HL-60/S4 treated with phorbol 12-myristate 13-acetate at 8.2 ng/mL for 4 days and 3 days (cell line): ENCODE data around the gene LYST.
"Not testable (repeated sequence)": the region's sequence is repeated elsewhere in the genome, so short reads cannot be mapped to it uniquely, and the experiment has no call there.

Source experiments
- in situ Hi-C: fragments of 300-500 bp; cut with MboI; formaldehyde crosslinking; loops from 2 replicates; pipeline ENCODE4 v1.15.0; 2022; ENCODE audit warnings: low sequenced_read_pairs

LYST gene

DNA sequence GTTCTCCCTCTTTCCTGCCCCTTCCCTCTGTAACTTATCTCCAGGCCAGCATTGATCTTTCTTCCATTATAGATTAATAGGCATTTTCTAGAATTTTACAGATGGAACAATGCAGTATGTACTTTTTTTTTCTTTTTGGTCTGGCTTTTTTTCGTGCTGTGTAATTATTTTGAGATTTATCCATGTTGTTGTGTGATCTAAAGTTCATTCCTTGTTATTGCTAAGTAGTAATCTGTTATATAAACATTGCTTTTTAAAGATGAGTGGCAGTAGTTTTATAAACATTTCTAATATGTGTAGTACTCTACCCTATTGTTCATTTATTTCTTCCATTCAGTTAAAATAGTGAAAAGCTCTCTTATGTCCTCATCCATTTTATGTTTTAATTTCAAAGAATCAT is 5.9 kb downstream of the LYST start:
- in situ Hi-C loops, result no loop called here

DNA sequence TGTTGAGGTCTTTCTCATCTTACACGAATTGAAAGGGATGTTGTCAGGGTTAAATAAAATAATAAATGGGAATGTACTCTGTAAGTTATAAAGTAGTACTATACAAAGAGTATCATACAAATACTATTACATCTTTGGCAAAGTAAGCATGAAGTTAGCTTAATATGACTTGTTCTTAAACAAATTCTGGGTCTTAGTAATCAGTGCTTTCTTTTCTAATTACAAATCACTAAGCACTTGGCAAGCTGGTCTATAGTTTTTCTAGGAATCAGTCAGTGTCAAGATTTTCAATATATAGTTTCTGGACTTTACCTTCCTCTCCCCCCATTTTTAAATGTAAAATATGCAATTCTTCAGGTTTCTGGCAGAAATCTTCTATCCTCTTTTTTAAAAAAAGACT is 6.9 kb downstream of the LYST start:
- in situ Hi-C loops, result no loop called here

DNA sequence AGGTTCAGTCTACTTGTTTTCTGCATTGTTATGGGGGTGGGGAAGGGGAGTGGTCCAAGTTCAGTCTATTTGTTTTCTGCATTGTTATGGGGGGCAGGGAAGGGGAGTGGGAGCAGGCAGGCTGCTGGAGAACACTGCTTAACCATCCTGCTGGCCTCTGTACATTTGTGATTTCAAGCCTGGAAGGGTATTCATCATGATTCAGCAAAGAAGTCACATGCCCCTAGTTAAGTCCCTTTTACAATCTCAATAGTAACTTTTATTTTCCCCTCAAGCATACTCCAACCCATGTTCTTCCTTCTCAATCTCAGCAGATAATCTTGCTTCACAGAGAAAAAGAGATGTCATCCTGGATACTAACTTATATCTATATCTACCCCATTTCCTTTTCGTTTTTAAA is 7.9 kb downstream of the LYST start:
- in situ Hi-C loops, result no loop called here

DNA sequence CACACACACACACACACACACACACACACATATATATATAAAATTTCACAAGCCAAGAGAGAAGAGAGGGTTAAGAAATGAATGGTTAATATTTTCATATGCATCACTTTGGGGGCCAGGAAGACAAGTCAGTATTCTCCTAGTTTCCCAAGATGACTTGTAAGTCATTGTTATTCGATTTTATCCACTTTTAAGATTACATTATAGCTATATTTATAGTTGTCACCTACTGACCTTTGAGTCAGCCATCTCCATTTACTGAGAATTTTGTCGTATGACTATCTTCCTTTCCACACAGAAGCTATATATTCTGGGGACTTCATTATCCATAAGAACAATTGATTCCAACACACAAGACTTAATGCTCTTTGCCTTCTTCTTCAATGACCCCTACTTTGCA is 8.9 kb downstream of the LYST start:
- in situ Hi-C loops, result no loop called here

DNA sequence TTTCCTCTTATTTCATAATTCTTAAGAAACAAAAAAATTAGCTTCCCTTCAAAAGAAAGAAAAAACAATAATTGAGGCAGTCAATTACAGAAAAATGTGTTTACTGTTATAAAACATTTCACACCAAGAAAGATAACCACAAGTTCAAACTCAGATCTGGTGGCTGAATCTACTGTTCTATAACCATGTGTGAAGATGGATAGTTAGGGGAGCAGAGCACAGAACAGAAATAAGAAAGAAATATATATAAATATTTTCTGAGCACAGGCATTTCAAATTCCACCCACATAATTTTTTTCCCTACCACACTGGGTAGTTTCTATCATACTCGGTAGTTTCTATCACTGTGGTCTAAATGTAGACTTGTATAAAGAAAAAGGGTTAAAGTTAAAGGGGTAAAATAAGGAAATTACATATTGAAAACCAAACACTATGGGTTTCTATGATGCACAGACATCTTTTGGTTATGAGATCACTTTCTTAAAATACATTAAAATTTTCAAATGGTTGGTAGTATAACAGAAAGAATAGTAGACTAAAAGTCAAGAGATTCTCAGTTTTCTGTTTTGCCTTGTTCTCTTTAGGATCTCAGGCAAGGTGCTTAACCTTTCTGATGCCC is 10.8 kb downstream of the LYST start:
- in situ Hi-C loops, result no loop called here

DNA sequence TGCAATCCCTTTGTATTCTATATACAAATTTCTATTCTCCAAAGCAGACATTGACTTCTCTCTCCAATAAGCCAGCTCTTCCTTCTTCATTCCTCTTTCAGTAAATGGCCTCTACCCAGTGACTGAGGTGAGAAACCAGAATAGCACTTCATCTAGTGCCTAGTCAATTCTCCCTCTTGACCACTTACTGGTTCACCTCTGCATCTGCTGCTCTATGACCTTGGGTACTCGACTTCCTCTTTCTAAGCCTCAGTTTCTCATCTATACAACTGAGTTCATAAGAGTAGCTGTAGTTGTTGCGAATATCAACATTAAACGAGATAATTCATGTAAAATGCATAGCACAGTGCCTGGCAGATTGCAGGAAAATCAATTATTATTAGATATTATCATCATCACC is 12.4 kb downstream of the LYST start:
- in situ Hi-C loops, result no loop called here

DNA sequence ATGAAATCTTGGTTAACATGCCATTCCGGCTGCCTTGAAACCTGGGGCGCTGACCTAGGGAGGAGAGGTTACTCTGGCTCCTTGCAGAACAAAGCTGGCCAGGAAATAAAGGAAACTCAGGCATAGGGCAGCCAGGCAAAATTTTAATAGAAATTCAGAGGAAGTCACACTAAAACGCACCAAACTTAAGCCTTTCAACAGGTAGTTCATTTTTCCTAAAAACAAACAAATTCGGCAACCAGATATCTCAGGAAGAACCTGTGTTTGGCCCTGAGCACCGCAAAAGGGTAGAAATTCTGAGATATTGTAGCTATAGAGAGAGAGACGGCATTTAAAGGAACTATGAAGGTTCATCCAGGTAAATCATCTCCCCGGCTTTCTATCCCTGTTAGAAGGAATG is 13.1 kb downstream of the LYST start:
- in situ Hi-C loops, result no loop called here

DNA sequence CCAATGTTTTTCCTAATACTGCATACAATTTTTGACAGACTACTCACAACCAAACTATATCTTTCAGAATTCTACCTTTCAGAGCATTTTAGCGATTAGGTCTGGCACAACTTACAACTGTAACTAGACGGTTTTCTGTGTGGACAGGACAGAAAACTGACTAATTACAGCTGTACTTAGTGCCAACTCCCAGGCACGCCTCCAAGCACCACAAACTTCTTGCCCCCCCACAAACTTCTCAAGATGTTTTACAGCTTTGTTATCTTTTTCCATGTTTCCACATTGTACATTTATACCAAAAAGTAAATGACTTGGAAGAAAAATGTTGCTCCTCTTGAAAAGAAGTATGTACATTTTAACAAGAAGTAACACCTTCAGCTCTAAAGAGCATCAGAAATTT is 13.8 kb downstream of the LYST start:
- in situ Hi-C loops, result no loop called here

DNA sequence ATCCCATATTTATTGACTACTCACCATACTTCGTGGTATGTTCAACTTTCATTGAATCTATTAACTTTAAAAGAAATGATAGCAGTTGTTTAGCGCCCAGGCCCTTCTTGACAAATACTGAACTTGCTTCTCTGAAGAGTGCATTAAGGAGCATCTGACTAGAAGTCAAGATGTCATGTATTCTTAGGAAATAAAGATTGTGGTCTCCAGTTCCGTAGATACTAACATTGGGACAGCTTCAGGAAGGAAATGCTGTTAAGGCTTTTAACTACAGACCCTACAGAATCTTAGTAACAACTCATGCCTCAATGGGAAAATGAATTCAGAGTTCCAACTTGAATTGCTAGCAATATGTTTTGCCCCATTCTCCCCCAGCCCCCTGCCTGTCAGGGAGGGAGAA is 14.8 kb downstream of the LYST start:
- in situ Hi-C loops, result no loop called here

DNA sequence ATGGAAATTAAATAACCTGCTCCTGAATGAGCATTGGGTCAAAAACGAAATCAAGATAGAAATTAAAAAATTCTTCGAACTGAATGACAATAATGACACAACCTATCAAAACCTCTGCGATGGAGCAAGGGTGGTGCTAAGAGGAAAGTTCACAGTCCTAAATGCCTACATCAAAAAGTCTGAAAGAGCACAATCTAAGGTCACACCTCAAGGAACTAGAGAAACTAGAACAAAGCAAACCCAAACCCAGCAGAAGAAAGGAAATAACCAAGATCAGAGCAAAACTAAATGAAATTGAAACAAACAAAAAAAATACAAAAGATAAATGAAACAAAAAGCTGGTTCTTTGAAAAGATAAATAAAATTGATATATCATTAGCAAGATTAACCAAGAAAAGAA is 18.5 kb downstream of the LYST start:
- in situ Hi-C loops, result not testable (repeated sequence)

DNA sequence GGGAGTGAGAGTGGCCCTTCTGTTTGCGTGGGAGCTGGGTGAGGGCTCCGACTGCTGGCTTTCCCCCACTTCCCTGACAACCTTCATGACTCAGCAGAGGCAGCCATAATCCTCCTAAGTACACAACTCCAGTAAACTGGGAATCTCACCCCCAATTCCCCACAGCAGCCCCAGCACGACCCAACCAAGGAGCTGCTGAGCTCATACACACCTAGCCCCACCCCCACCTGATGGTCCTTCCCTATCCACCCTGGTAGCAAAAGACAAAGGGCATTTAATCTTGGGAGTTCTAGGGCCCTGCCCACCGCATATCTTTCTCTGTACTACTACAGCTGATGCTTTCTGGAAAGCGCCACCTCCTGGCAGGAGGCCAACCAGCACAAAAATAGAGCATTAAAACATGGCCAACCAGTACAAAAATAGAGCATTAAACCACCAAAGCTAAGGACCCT is 21.0 kb downstream of the LYST start:
- in situ Hi-C loops, result not testable (repeated sequence)

DNA sequence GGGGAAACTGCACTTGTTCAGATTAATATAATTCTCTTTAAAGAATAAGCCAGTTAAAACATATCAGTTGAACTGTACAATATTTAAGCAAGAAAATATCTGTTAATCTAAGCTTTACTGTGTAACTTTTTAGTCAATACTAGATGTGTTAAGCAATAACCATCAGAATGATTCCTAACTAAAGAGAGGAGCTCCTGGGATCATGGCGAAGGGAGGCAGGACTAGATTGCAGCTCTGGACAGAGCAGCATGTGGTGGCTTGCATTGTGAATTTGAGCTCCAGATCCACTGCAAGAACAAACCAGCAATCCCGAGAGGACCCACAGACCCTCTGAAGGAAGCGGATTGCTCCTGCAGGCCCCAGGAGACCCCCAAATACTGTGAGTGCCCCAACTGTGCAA is 21.9 kb downstream of the LYST start:
- in situ Hi-C loops, result no loop called here

DNA sequence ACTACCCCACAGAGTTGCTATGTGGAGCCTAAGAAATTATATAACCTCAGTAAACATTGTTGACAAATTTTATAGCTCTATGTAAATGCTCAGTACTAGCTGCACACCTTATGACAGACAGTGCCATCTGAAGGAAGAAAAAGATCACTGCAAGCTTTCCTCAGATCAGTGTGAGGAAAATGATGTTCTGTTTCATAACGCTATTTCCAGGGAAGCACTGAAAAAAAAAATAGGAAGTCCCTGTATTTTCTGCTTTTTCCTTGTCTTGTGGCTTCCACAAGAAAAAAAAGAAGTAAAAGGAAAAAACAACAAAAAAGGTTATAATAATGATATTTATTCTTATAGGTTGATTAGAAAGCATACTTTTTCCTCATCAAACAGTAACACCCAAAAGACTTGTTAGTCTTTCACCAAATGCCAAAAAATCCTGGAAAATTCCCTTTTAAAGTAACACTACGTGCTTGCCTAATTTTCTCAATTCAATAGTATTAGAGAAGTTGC is 23.2 kb downstream of the LYST start:
- in situ Hi-C loops, result no loop called here

DNA sequence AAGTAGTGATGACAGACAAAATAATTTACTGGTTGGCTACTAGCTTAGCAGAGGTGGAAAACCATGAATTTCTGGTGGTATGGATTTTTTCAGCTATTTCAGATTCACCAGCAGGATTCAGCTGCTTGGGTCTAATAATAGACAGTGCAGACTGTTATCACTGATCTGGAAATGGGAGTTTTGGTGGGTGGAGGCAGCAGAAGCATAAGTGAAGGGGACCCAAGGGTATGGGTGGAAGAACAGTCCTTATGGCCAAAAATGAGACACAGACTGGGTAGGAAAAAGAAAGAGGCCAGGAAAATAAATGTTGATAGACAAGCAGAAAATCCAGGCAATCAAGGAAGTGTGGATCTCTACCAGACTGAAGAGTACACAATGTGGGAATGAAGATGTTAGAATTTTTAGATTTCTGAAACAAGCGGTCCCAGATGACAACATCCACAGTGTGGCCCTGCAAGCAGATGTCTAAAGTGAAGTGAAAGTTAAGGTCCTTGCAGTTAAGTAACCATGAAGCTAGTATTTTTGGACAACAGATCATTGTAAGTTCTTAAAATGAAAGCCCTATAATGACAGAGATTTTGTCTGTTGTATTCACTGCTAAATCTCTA is 24.7 kb downstream of the LYST start:
- in situ Hi-C loops, result no loop called here

DNA sequence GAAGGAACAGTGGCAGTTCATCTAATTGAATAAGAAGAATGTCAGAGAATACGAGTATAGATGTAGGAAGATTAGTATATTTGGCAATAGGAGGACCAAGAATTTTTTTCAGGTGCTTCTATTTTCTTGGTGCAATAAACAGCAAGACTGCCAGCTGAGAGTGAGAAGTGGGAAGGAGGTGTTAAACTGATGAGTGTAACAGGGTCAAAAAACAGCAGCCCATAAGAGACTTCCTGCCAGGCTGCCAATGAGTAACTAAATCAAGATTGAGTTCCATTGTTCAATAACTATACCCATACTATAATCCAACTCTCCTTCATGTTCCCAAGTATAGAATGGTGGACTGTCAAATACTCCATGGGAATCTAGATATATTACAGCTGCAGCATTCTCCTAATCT is 28.7 kb downstream of the LYST start:
- in situ Hi-C loops, result no loop called here

DNA sequence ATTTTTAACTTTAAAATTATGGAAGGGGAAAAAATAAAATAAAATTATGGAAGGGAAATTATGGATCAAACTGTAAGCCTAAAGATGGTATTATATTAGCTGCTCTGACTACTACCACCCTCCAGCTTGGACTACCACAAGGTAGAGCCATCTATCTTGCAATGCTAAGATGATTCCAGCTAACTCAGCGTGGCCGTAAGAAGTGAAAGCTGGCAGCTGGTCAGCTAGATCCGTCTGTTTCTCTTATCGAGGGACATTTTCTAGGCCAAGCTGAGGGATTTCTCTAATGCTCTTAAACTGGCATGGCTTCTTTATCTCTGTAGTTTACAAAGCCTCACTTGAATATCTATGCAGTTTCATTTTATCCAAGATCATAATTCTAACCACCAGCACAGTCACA is 31.5 kb downstream of the LYST start:
- in situ Hi-C loops, result no loop called here

DNA sequence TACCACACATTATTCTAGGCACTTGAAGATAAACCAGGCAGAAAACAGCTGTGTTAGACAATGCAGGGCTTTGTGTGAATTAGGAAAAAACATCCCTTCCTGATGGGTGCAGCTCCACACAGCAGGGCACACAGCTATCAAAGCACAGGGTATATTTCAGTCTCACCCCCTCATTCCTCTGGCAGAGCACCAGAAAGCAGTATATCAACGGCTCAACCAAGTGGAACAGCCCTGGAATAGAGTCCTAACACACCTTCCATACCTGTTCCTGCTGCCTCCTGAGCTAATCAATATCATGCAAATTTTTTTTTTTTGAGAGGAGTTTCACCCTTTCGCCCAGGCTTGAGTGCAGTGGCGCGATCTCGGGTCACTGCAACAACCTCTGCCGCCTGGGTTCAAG is 32.1 kb downstream of the LYST start:
- in situ Hi-C loops, result no loop called here

DNA sequence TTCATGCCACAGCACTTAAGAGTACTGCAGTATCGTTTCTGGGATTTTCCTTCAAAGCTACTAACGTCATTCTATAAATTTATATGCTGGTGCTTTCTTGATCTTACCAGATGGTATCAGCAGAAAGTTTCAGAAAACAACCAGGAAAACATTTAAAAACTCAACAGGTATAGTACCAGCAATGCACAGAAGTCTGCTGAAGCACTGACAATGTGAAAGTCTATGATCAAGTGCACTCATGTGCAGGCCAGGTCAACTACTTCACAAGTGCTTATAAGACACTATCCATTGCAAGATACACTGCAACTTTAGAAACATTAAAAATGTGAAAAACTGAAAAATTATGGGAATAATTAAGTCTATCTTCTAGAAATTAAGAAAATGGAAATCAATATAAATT is 34.7 kb downstream of the LYST start:
- in situ Hi-C loops, result no loop called here

DNA sequence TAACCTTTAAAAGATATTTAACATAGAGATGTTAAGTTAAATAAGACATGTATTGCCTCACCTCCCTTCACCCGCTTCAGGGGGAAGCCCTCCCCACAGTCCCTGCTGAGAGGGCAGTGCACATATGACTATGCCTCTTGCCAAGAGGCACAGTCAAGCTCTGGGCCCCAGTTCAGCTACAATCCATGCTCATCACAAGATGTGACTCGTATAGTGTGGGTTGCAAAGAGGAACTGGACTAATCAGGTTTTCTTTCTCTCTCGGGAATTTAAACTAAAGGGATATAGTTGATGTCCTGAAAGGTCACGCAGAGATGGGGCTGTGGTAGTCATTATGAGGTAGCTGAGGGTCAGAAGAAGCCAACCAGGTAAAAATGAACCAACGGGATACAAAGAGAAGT is 35.6 kb downstream of the LYST start:
- in situ Hi-C loops, result no loop called here

DNA sequence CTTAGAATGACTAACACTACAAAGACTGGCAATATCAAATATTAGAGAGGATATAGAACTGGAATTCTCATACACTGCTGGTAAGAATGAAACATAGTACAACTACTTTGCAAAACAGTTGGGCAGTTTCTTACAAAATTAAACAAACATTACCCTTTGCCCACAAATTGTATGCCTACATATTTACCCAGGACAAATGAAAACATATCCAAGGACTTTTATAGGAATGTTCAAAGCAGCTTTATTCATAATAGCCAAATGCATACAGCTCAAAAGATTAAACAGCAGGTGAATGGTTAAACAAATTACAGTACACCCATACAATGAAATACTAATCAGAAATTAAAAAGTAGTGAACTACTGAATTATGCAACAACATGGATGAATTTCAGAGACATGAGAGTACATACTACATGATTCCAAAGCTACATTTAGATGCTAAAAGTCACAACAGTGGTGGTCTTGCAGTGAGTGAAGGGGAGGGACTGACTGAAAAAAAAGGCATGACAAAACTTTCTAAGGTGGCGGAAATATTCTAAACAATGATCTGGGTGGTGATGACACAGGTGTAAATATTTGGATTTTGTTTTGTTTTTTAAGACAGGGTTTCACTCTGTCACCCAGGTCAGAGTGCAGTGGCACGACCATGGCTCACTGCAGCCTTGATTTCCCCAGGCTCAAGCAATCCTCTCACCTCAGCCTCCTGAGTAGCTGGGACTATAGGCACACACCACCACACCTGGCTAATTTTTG is 40.4 kb downstream of the LYST start:
- in situ Hi-C loops, result no loop called here

DNA sequence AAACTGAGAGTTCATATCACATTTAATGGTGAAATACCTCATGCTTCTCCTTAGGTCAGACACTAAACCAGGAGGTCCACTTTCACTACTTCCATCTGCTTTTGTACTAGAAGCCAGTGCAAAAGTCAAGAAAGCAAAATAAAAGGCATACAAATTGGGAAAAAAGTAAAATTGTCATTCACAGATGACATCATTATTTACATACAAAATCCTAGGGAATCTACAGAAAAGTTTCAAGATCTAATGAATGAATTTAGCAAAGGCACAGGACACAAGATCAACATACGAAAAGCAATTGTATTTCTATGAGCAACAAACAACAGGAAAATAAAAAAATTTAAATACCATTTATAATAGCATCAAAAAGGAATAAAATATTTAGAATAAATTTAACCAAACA is 41.5 kb downstream of the LYST start:
- in situ Hi-C loops, result no loop called here

DNA sequence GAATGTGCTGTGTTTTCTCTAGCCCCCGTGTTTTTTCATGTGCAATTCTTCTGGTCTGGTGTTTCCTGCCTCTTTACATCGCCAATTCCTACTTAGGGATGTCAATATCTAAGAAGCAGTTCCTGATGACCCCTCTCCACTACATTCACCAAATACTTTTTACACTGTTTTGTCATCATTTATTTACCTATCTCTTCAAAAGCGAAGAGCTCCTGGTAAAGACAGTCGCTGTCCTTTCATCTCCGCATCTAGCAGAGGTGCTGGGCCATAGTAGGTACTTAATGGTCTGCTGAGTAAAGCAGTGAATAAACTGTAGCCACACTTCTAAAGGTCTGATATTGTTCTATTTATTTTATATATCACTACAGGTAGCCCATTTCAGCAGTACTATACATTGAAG is 43.0 kb downstream of the LYST start:
- in situ Hi-C loops, result no loop called here
